Measurements from ENCODE around the gene GAREM1. TPM values are rescaled to one million over a fixed set of nuclear protein-coding genes. Genes with fewer than 3 reads are reported as not detected.
A peak's percentile ranks its signal among the peaks of the same experiment; 100 is the strongest.

The GAREM1 gene
- total RNA-seq, 1 donor from 2014 or later: 11.0 TPM

- TF ChIP-seq CTCF (IDR thresholded peaks at IDR 0.05; ENCODE audit: unreplicated experiment): no peak
- peaks cover 15% of the 10 kb centered on the region for H3K4me1 Mint-ChIP-seq (ENCODE audit: low read depth)
- no peaks in the 10 kb centered on the region for H3K36me3 Mint-ChIP-seq (ENCODE audit: insufficient read depth)
- no peak overlapping the region for H3K27ac Mint-ChIP-seq
- H3K9me3 Mint-ChIP-seq (ENCODE audit: low read depth): no peaks in the 10 kb centered on the region
- no peak for DNase-seq (ENCODE audit: low spot score, unreplicated experiment)
- H3K4me3 Mint-ChIP-seq (ENCODE audit: low read depth): no peak overlapping the region
- H3K27me3 Mint-ChIP-seq: peaks cover 15% of the 10 kb centered on the region
These were observed 30.2 kb downstream of the GAREM1 start for GRCh38 chr18:32440518-32440917.

GRCh38 chr18:32439802-32440201 lies 30.9 kb downstream of the GAREM1 start:
- Mint-ChIP-seq H3K4me3 (ENCODE audit: low read depth) (no peak overlapping the region), H3K27ac (no peak overlapping the region), H3K4me1 (ENCODE audit: low read depth) (peaks cover 19% of the 10 kb centered on the region), H3K9me3 (ENCODE audit: low read depth) (no peaks in the 10 kb centered on the region), H3K36me3 (ENCODE audit: insufficient read depth) (no peaks in the 10 kb centered on the region), H3K27me3 (peaks cover 15% of the 10 kb centered on the region)
- no peak for DNase-seq (ENCODE audit: low spot score, unreplicated experiment)
- peak; percentile 39 for TF ChIP-seq CTCF (IDR thresholded peaks at IDR 0.05; ENCODE audit: unreplicated experiment)

DNA sequence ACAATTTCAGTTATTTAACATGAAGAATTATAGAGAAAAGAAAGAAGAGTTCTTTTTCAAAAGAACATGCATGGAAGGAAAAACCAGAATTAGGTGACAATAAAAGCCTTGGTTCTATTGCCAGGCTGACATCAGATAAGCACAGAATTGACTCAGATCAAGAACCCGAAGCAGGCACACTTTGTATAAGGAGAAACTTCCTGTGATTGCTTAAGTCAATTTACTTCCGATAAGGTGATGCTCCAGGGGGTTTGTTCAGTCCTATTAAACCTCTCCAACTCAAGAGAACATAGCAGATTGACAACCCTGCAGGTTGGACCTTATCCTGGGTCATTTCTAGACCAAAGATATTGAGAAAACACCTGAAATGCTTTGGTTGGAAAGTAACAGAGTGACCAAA lies 31.4 kb downstream of the GAREM1 start:
- no peaks in the 10 kb centered on the region for H3K9me3 Mint-ChIP-seq (ENCODE audit: low read depth)
- H3K27me3 Mint-ChIP-seq: peaks cover 15% of the 10 kb centered on the region
- no peak for DNase-seq (ENCODE audit: low spot score, unreplicated experiment)
- TF ChIP-seq CTCF (IDR thresholded peaks at IDR 0.05; ENCODE audit: unreplicated experiment): no peak
- no peak overlapping the region for H3K4me3 Mint-ChIP-seq (ENCODE audit: low read depth)
- H3K36me3 Mint-ChIP-seq (ENCODE audit: insufficient read depth): no peaks in the 10 kb centered on the region
- H3K4me1 Mint-ChIP-seq (ENCODE audit: low read depth): peaks cover 20% of the 10 kb centered on the region
- H3K27ac Mint-ChIP-seq: no peak overlapping the region

DNA sequence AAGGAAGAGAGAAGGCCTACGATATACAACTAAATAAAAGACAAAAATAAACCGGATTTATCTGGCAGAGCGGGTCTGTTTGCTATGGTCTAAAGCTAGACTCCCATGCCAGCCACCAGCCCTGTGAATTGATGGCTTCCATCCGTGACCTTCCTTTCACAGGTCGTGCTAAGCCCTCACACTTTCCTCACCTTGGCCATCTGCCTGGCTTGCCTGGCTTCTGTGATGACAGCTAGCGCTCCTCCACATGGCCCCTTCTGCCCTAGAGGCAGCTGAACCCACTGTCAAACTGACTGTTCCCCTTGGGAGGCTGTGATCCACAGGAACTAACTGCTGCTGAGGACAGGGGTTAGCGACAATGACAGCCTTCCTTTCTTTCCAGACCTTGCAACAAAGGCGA lies 32.5 kb downstream of the GAREM1 start:
- Mint-ChIP-seq H3K27ac (no peak overlapping the region), H3K4me1 (ENCODE audit: low read depth) (peaks cover 20% of the 10 kb centered on the region), H3K36me3 (ENCODE audit: insufficient read depth) (no peaks in the 10 kb centered on the region), H3K27me3 (peaks cover 15% of the 10 kb centered on the region), H3K4me3 (ENCODE audit: low read depth) (no peak overlapping the region), H3K9me3 (ENCODE audit: low read depth) (no peaks in the 10 kb centered on the region)
- DNase-seq (ENCODE audit: low spot score, unreplicated experiment): no peak
- TF ChIP-seq CTCF (IDR thresholded peaks at IDR 0.05; ENCODE audit: unreplicated experiment): no peak

GRCh38 chr18:32437100-32437834 lies 33.4 kb downstream of the GAREM1 start:
- DNase-seq (ENCODE audit: low spot score, unreplicated experiment): no peak
- no peak overlapping the region for H3K27ac Mint-ChIP-seq
- H3K36me3 Mint-ChIP-seq (ENCODE audit: insufficient read depth): peaks cover 5% of the 10 kb centered on the region
- peaks cover 15% of the 10 kb centered on the region for H3K27me3 Mint-ChIP-seq
- H3K4me1 Mint-ChIP-seq (ENCODE audit: low read depth): peaks cover 20% of the 10 kb centered on the region
- TF ChIP-seq CTCF (IDR thresholded peaks at IDR 0.05; ENCODE audit: unreplicated experiment): no peak
- H3K4me3 Mint-ChIP-seq (ENCODE audit: low read depth): no peak overlapping the region
- peaks cover 6% of the 10 kb centered on the region for H3K9me3 Mint-ChIP-seq (ENCODE audit: low read depth)

Measured in progenitor cell of endocrine pancreas (in vitro differentiated cells).